Hematopoietic multipotent progenitor cell (in vitro differentiated cells): ENCODE results near the gene KCTD16. TPM values are rescaled to one million over a fixed set of nuclear protein-coding genes. Genes with fewer than 3 reads are reported as not detected.

Source experiments
- DNase-seq, 3 donors: peaks; one replicate each; pipeline ENCODE4 v3.0.0-alpha.2; 2011 to 2015; ENCODE audit warnings: low read depth in 2 of 3, low spot score in 2 of 3
- total RNA-seq: library from RNA; depleted of rRNA; stranded (reverse); fragments of >200 nt; gene quantifications from one replicate; pipeline ENCODE4 v1.2.3, GENCODE V29; 2012

KCTD16 gene
- total RNA-seq, 1 donor, result under 0.01 TPM

DNA sequence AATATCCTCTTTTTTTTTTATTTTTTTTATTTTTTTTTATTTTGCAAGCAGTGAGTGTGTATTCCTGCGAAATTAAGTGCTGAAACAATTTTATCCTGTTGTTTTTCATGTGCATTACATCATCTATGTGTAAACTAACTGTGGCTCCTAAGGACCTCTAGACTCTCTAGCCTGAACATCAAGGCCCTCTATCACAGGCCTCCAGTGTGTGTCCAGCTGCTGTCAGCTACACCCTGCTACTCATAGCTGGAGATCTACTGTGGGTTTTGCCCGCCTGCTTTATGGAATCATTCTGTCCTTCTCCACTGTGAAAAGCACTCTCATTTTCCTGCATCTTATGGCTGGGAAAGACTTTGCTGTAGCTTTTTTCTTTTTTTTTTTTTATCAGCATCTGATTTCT is 157.8 kb downstream of the KCTD16 start:
- no peak for DNase-seq

- no peak for DNase-seq
These were observed 158.3 kb downstream of the KCTD16 start for GRCh38 chr5:144328980-144329379.

GRCh38 chr5:144329681-144330080 is 159.0 kb downstream of the KCTD16 start:
- DNase-seq, result no peak

GRCh38 chr5:144331361-144331760 is 160.7 kb downstream of the KCTD16 start:
- no peak for DNase-seq

- DNase-seq, result peak in 1 of 3 donors; percentile 0
These were observed 161.6 kb downstream of the KCTD16 start for GRCh38 chr5:144332265-144332664.

- no peak for DNase-seq
These were observed 162.8 kb downstream of the KCTD16 start for GRCh38 chr5:144333336-144333920.

- DNase-seq, result no peak
These were observed 164.9 kb downstream of the KCTD16 start for GRCh38 chr5:144335561-144335960.

- no peak for DNase-seq
These were observed 165.7 kb downstream of the KCTD16 start for GRCh38 chr5:144336191-144336961.

GRCh38 chr5:144352330-144352729 is 181.7 kb downstream of the KCTD16 start:
- no peak for DNase-seq

GRCh38 chr5:144352732-144353317 is 182.2 kb downstream of the KCTD16 start:
- DNase-seq, result no peak

GRCh38 chr5:144356489-144356888 is 185.8 kb downstream of the KCTD16 start:
- no peak for DNase-seq

- DNase-seq, result no peak
These were observed 190.7 kb downstream of the KCTD16 start for GRCh38 chr5:144361406-144361805.

DNA sequence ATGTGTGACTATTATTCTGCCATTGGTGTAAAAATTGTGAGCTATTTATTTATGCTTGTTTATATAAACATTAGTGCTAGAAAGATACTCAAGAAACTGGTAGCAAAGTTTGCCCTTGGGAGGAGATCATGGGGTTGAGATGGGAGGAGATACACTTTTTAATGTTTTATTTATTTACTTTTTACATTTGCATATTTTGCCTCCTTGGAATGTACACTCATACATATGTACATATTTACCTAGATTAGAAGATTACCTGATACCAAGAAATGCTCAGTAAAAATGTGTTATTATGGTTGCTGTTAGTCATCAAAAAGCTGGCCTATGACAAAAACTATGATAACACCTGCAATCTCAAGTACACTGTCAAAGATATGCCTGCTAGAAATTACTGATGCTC is 195.2 kb downstream of the KCTD16 start:
- DNase-seq, result no peak

GRCh38 chr5:144367991-144368390 is 197.3 kb downstream of the KCTD16 start:
- DNase-seq, result no peak

GRCh38 chr5:144368556-144368955 is 197.9 kb downstream of the KCTD16 start:
- no peak for DNase-seq

DNA sequence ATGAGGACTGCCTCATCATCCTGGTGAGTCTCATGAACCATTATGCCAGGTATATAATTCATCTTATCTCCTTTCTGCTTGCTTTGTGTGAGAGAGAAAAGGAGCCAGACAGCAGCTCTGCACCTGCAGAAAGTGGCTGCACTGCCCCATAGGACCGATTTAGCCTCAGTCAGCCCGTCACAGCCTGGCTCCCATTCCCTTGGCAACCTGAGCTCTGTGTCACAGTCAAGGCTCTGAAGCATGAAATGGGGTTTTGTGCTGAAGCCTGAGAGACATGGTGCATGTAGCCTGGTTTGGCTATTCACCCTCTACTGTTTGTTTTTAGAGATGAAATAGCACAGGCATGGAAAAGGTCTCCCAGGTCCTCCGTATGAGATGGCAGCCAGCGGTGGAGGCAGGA is 198.3 kb downstream of the KCTD16 start:
- DNase-seq, result no peak

- no peak for DNase-seq
These were observed 199.6 kb downstream of the KCTD16 start for GRCh38 chr5:144370273-144370672.

GRCh38 chr5:144374637-144375036 is 204.0 kb downstream of the KCTD16 start:
- DNase-seq, result no peak

DNA sequence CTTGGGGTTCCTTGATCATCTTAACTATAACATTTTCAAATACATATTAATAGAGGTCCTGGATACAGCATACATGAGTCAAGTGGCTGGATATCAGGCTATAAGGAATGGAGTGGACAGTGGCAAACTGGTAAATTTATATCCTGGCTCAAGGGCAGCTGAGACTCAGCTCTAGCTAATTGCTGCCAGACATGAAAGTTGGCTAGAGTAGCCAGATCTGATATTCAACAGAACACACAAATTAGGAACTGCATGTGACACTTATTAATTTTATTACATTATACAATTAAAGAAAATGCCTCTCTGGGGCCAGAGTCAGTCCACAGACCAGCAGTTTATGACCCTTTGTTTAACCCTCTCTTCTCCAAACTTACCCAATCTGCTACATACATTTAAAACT is 206.5 kb downstream of the KCTD16 start:
- DNase-seq, result no peak

DNA sequence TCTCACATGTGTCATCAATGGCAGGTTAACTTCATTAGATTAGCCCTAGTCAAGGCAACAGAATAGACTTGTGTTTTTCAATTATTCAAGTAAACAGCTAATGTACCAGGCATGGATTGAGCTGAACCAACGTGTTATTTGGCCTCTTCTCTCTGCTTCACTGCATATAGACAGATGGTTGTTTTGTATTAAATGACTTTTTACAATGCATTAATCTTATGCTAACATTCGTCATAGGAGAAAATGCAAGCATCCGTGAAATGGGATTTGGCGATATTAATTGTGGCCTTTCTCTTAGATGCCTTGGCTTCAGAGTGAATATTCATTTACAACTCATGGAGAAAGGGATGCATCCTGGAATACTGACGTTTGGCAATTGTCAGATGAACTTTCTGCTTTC is 208.0 kb downstream of the KCTD16 start:
- no peak for DNase-seq

DNA sequence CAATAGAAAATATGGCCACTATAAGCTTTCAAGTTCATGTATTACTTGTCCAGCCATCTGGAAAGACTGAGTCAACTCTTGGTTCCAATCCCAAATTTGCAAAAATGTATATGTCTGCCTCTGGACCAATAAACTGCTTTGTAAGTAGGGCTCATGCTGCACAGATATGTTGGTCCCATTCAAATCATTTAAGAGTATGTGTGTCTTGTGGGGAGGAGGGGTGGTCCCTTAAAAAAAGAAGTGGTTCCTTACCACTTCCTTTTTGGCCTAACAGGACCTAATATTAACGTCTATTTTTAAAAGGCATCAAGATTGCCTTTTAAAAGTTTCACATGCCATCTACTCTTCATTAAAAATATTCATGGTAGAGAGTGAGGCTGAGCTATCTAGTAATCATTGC is 214.9 kb downstream of the KCTD16 start:
- DNase-seq, result no peak

DNA sequence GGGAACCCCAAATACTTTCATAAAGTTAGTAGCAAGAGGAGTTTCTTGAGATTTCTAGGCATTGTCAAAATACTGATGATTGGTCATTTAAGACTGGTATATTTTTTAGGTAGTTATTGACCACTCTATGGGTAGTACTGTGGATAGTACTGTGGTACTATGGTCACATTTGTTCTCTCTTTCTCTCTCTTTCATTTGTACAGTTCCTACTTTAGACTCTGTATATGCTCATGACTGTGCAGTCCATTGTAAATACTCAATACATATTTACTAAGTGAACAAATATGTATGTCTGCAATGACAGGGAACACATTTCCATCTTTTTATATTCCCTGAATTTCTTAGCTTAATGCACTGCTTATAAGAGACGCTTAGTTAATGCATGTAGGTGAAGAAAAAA is 215.6 kb downstream of the KCTD16 start:
- no peak for DNase-seq
